Body of pancreas (tissue), 4 donors: Measurements from ENCODE around the gene PLPPR3. TPM values are rescaled to one million over a fixed set of nuclear protein-coding genes. Genes with fewer than 3 reads are reported as not detected.
A peak's percentile ranks its signal among the peaks of the same experiment; 100 is the strongest.

Experiments
- ATAC-seq: fragments of 150-250 bp; one replicate; pipeline ENCODE4 v1.9.1; 2016
- DNase-seq, 4 donors: peaks; one replicate each; pipeline ENCODE4 v3.0.0-alpha.2; 2019
- H3K27ac ChIP-seq, 4 donors: fragments of 200-600 bp; sonication (generic); 1 replicate in 3 of 4; 2 replicates in 1 of 4; pipeline versions ENCODE4 v1.5.1 to v1.6.1; 2016 to 2019; ENCODE audit warnings: mild to moderate bottlenecking in 1 of 4, mixed read lengths in 1 of 4, moderate library complexity in 1 of 4
- H3K27me3 ChIP-seq, 2 donors: fragments of 200-600 bp; sonication (generic); one replicate each; pipeline ENCODE4 v1.6.0; 2016; ENCODE audit warnings: mild to moderate bottlenecking in 1 of 2
- H3K36me3 ChIP-seq, 2 donors: fragments of 200-600 bp; sonication (generic); replicated peaks in 1 of 2; 2 replicates each; pipeline ENCODE4 v1.5.1; 2016; ENCODE audit warnings: low read depth in 2 of 2; ENCODE audit not compliant: insufficient read depth in 1 of 2
- H3K4me1 ChIP-seq: fragments of 200-600 bp; sonication (generic); one replicate; pipeline ENCODE4 v1.6.0; 2016
- H3K4me3 ChIP-seq, 2 donors: fragments of 200-600 bp; sonication (generic); 1 replicate in 1 of 2; 2 replicates in 1 of 2; pipeline ENCODE4 v1.5.1; 2016 to 2019
- H3K9me3 ChIP-seq, 3 donors: fragments of 200-600 bp; sonication (generic); 1 replicate in 2 of 3; 2 replicates in 1 of 3; pipeline ENCODE4 v1.5.1; 2016
- POLR2A ChIP-seq, 3 donors: fragments of 450-650 bp; IDR thresholded peaks; one replicate each; pipeline ENCODE4 v1.6.1; 2016; ENCODE audit warnings: antibody characterized with exemption in 3 of 3, mild to moderate bottlenecking in 2 of 3
- WGBS, 2 donors: methylation state at CpG; one replicate each; pipeline ENCODE4 v1.1.5; 2017; 5-methylcytosine and 5-hydroxymethylcytosine counted together
- intact Hi-C: fragments of 100-400 bp; cut with DNase I; formaldehyde crosslinking; loops from one replicate; pipeline ENCODE4 v1.15.1; 2023
- total RNA-seq, 2 donors: library from RNA; depleted of rRNA; stranded (reverse); fragments of >200 nt; gene quantifications; one replicate each; pipeline ENCODE4 v1.1.0, GENCODE V29; 2016
- TF ChIP-seq, protein P1 (sequence below), 7 experiments: fragments of 450-650 bp in 4 of 7; fragments of 200-600 bp in 3 of 7; sonication (generic) in 3 of 7; IDR thresholded peaks; one replicate each; pipeline ENCODE4 v1.5.1; 2016 to 2019; ENCODE audit warnings: antibody characterized with exemption in 7 of 7

The PLPPR3 gene
- total RNA-seq, 2 donors from 2014 or later = not detected

DNA sequence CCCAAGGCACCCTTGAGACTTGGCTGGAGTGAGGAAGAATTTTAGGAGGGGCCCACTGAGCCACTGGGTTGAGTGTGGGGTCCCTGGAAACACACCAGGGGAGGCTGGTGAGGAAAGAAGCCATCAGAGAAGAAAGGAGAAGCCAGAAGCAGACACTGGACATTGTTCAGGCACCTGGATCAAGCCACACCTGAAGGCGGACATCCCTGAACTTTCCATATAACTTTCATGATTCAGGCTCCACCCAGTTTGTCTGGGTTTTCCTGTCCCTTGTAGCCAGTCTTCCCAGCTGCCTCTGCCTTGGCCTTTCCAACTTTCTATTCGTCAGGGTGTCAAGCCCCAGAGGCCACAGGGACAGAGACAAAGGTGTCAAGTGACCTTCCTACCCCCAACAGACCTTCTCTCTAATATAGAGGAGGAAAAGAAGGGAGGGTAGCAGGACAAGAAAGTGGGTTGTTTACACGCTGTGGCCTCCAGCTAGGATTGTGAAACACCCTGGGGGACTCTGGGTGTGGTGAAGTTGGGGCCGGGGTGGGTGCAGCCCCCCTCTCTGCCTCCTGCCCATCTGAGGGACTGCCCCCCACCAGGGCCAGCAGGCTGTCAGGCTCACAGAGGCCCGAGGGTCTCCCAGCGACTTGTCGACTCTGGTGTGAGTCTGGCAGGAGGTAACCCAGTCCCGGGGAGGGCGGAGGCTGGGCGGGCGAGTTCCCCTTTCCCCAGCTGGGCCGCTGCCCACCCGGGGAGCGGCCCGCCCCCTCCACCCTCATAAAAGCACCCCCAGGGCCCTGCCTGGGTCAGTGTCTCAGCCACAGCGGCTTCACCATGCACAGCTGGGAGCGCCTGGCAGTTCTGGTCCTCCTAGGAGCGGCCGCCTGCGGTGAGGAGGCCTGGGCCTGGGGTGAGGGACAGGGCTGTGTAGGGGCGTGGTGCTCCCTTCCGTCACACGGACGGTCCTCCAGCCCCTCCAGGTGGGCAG, 37.4 kb upstream of the PLPPR3 start, which contains the start of gene CFD:
Gene CFD, plus strand, starts transcription at position 797 of the 976 bp plus-strand sequence. Its CDS starts 26 bp downstream, at position 823.
- TF ChIP-seq, protein P1, sequence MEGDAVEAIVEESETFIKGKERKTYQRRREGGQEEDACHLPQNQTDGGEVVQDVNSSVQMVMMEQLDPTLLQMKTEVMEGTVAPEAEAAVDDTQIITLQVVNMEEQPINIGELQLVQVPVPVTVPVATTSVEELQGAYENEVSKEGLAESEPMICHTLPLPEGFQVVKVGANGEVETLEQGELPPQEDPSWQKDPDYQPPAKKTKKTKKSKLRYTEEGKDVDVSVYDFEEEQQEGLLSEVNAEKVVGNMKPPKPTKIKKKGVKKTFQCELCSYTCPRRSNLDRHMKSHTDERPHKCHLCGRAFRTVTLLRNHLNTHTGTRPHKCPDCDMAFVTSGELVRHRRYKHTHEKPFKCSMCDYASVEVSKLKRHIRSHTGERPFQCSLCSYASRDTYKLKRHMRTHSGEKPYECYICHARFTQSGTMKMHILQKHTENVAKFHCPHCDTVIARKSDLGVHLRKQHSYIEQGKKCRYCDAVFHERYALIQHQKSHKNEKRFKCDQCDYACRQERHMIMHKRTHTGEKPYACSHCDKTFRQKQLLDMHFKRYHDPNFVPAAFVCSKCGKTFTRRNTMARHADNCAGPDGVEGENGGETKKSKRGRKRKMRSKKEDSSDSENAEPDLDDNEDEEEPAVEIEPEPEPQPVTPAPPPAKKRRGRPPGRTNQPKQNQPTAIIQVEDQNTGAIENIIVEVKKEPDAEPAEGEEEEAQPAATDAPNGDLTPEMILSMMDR (IDR thresholded peaks at IDR 0.05) = no peak
- TF ChIP-seq POLR2A (IDR thresholded peaks at IDR 0.05) = peak in 2 of 3 donors; percentile 28 to 50
- WGBS, 2 donors = 47 to 66% methylated on average over 9 to 23 of the region's 24 CpGs
- Histone ChIP-seq H3K27ac (no peak within 1 kb of the TSS), H3K4me1 (peaks cover 25% of the 10 kb centered on the region), H3K4me3 (peak within 1 kb of the TSS in 1 of 2 donors; percentile 9), H3K36me3 (no peaks in the 10 kb centered on the region), H3K27me3 (no peaks in the 10 kb centered on the region), H3K9me3 (no peaks in the 10 kb centered on the region)
- DNase-seq = peak in 1 of 4 donors; percentile 53
- intact Hi-C loops = no loop called here
- ATAC-seq = no peak

DNA sequence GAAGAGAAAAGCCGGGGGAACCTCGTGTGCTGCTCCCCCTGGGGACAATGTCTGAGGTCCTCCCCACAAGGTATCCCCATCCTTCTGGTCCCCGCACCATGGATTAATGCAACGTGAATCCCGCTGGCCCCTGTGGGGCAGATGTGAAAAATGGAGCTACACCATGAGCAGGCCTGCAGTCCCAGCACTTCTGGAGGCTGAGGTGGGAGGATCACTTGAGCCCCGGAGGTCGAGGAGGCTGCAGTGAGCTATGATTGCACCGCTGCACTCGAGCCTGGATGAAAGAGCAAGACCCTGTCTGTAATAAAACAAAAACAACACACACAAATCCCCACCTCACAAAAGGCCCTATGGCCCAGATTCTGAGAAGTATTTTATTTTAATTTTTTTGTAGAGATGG, 36.5 kb upstream of the PLPPR3 start:
- TF ChIP-seq, protein P1 (IDR thresholded peaks at IDR 0.05) = no peak
- TF ChIP-seq POLR2A (IDR thresholded peaks at IDR 0.05) = no peak
- intact Hi-C loops = no loop called here
- DNase-seq = no peak
- Histone ChIP-seq H3K4me1 (peaks cover 17% of the 10 kb centered on the region), H3K27ac (no peak overlapping the region), H3K36me3 (no peaks in the 10 kb centered on the region), H3K9me3 (no peaks in the 10 kb centered on the region), H3K4me3 (no peak overlapping the region), H3K27me3 (no peaks in the 10 kb centered on the region)
- WGBS, 2 donors = 73 to 77% methylated on average over 9 of the region's 9 CpGs
- ATAC-seq = no peak

DNA sequence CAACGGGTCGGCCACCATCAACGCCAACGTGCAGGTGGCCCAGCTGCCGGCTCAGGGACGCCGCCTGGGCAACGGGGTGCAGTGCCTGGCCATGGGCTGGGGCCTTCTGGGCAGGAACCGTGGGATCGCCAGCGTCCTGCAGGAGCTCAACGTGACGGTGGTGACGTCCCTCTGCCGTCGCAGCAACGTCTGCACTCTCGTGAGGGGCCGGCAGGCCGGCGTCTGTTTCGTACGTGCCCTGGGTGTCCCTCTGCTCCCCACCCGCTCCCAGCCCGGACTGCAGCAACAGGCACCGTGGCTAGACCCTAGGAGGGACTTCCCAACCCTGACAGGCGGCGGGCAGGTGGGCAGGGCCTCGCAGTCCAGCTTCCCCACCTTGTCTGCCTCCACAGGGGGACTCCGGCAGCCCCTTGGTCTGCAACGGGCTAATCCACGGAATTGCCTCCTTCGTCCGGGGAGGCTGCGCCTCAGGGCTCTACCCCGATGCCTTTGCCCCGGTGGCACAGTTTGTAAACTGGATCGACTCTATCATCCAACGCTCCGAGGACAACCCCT, 33.9 kb upstream of the PLPPR3 start:
- no peaks in the 10 kb centered on the region for H3K27me3 ChIP-seq
- intact Hi-C loops = no loop called here

DNA sequence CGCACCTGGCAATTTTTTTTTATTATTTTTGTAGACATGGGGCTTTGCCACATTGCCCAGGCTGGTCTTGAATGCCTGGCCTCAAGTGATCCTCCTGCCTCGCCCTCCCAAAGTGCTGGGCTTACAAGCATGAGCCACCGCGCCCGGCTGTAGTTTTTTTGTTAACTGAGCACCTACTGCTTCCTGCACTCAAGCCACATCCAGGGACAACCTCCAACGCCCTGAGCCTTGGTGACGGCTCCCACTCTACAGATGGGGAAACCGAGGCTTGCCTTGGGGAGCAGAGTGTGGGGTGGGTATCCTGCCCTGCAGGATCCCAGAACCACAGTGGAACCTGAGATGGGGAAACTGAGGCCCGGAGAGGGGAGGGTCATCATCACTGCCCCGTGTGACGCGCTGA, 33.4 kb upstream of the PLPPR3 start:
- Histone ChIP-seq H3K27me3 (no peaks in the 10 kb centered on the region), H3K4me3 (no peak overlapping the region), H3K27ac (no peak overlapping the region), H3K9me3 (no peaks in the 10 kb centered on the region), H3K4me1 (peaks cover 12% of the 10 kb centered on the region), H3K36me3 (no peaks in the 10 kb centered on the region)
- intact Hi-C loops = no loop called here
- ATAC-seq = no peak
- DNase-seq = no peak
- 66 to 76% methylated on average over 12 of the region's 12 CpGs for WGBS, 2 donors
- TF ChIP-seq, protein P1 (IDR thresholded peaks at IDR 0.05) = no peak

More for the DNA sequence above, 33.9 kb upstream of the PLPPR3 start:
- 63 to 84% methylated on average over 14 to 35 of the region's 40 CpGs for WGBS, 2 donors
- ATAC-seq (no peak), DNase-seq (no peak)
- H3K9me3 ChIP-seq = no peaks in the 10 kb centered on the region
- no peak for TF ChIP-seq POLR2A (IDR thresholded peaks at IDR 0.05)
- TF ChIP-seq, protein P1 (IDR thresholded peaks at IDR 0.05) = no peak
- peaks cover 11% of the 10 kb centered on the region for H3K4me1 ChIP-seq
- H3K36me3 ChIP-seq = no peaks in the 10 kb centered on the region
- no peak overlapping the region for H3K4me3 ChIP-seq
- H3K27ac ChIP-seq = no peak overlapping the region
